ENCODE results near the gene ATP7B. TPM values are rescaled to one million over a fixed set of nuclear protein-coding genes. Genes with fewer than 3 reads are reported as not detected.
"Not testable (repeated sequence)": the region's sequence is repeated elsewhere in the genome, so short reads cannot be mapped to it uniquely, and the experiment has no call there.

ATP7B gene
- total RNA-seq, 1 donor from 2014 or later = 137 TPM

- no peak for TF ChIP-seq CTCF (IDR thresholded peaks at IDR 0.05; ENCODE audit: unreplicated experiment)
- H3K4me3 Mint-ChIP-seq = no peak overlapping the region
- peaks cover 8% of the 10 kb centered on the region for H3K4me1 Mint-ChIP-seq
These were observed 97.1 kb downstream of the ATP7B start for GRCh38 chr13:51914137-51914493.

GRCh38 chr13:51913421-51914136 lies 97.7 kb downstream of the ATP7B start:
- DNase-seq (ENCODE audit: low spot score in 2 of 2, unreplicated experiment in 2 of 2) = no peak
- H3K4me3 Mint-ChIP-seq = no peak overlapping the region
- TF ChIP-seq CTCF (IDR thresholded peaks at IDR 0.05; ENCODE audit: unreplicated experiment) = no peak
- no peaks in the 10 kb centered on the region for H3K9me3 Mint-ChIP-seq
- H3K27ac Mint-ChIP-seq = no peak overlapping the region
- peaks cover 24% of the 10 kb centered on the region for H3K36me3 Mint-ChIP-seq
- peaks cover 8% of the 10 kb centered on the region for H3K4me1 Mint-ChIP-seq
- H3K27me3 Mint-ChIP-seq (ENCODE audit: low read depth) = no peaks in the 10 kb centered on the region

More at GRCh38 chr13:51914137-51914493, 97.1 kb downstream of the ATP7B start:
- DNase-seq (ENCODE audit: low spot score in 2 of 2, unreplicated experiment in 2 of 2) = no peak
- no peaks in the 10 kb centered on the region for H3K9me3 Mint-ChIP-seq
- peaks cover 24% of the 10 kb centered on the region for H3K36me3 Mint-ChIP-seq
- H3K27ac Mint-ChIP-seq = no peak overlapping the region
- H3K27me3 Mint-ChIP-seq (ENCODE audit: low read depth) = no peaks in the 10 kb centered on the region

GRCh38 chr13:51912511-51913225 lies 98.6 kb downstream of the ATP7B start:
- H3K27ac Mint-ChIP-seq = no peak overlapping the region
- H3K9me3 Mint-ChIP-seq = no peaks in the 10 kb centered on the region

GRCh38 chr13:51912091-51912490 lies 99.2 kb downstream of the ATP7B start:
- Mint-ChIP-seq H3K9me3 (no peaks in the 10 kb centered on the region), H3K4me1 (peaks cover 10% of the 10 kb centered on the region), H3K4me3 (no peak overlapping the region), H3K27me3 (ENCODE audit: low read depth) (no peaks in the 10 kb centered on the region), H3K27ac (no peak overlapping the region), H3K36me3 (peaks cover 24% of the 10 kb centered on the region)
- no peak for TF ChIP-seq CTCF (IDR thresholded peaks at IDR 0.05; ENCODE audit: unreplicated experiment)
- DNase-seq (ENCODE audit: low spot score in 2 of 2, unreplicated experiment in 2 of 2) = no peak

More at GRCh38 chr13:51912511-51913225, 98.6 kb downstream of the ATP7B start:
- TF ChIP-seq CTCF (IDR thresholded peaks at IDR 0.05; ENCODE audit: unreplicated experiment) = no peak
- no peak for DNase-seq (ENCODE audit: low spot score in 2 of 2, unreplicated experiment in 2 of 2)
- Mint-ChIP-seq H3K4me1 (peaks cover 8% of the 10 kb centered on the region), H3K4me3 (no peak overlapping the region), H3K27me3 (ENCODE audit: low read depth) (no peaks in the 10 kb centered on the region), H3K36me3 (peaks cover 24% of the 10 kb centered on the region)

- Mint-ChIP-seq H3K4me1 (peaks cover 24% of the 10 kb centered on the region), H3K9me3 (no peaks in the 10 kb centered on the region), H3K4me3 (no peak overlapping the region), H3K27ac (no peak overlapping the region), H3K27me3 (ENCODE audit: low read depth) (no peaks in the 10 kb centered on the region), H3K36me3 (peaks cover 18% of the 10 kb centered on the region)
- no peak for TF ChIP-seq CTCF (IDR thresholded peaks at IDR 0.05; ENCODE audit: unreplicated experiment)
- DNase-seq (ENCODE audit: low spot score in 2 of 2, unreplicated experiment in 2 of 2) = no peak
These were observed 100.7 kb downstream of the ATP7B start for GRCh38 chr13:51910508-51910907.

GRCh38 chr13:51909265-51909664 lies 102.0 kb downstream of the ATP7B start:
- H3K27ac Mint-ChIP-seq; H3K27me3 Mint-ChIP-seq (ENCODE audit: low read depth); H3K4me3 Mint-ChIP-seq; H3K9me3 Mint-ChIP-seq; DNase-seq (ENCODE audit: low spot score in 2 of 2, unreplicated experiment in 2 of 2): not testable (repeated sequence)
- Mint-ChIP-seq H3K36me3 (peaks cover 20% of the 10 kb centered on the region), H3K4me1 (peaks cover 24% of the 10 kb centered on the region)
